B cell (primary cell): ENCODE results near the gene CUEDC2.

ENCODE experiments used
- CTCF ChIP-seq: fragments of 200-600 bp; IDR thresholded peaks from one replicate; pipeline ENCODE4 v1.8.0; 2022; ENCODE audit warnings: antibody characterized with exemption, mild to moderate bottlenecking
- EZH2 ChIP-seq: IDR thresholded peaks from 2 replicates; pipeline ENCODE4 v1.6.1; 2012; ENCODE audit warnings: borderline replicate concordance, low read depth, mild to moderate bottlenecking, moderate library complexity, low read length; ENCODE audit not compliant: insufficient read depth, poor library complexity, severe bottlenecking

- TF ChIP-seq CTCF, result no peak
- TF ChIP-seq EZH2, result no peak
These were observed 1.3 kb upstream of the CUEDC2 start for GRCh38 chr10:102433619-102434046.
